Stimulated activated CD4-positive, alpha-beta T cell treated with anti-CD3 and anti-CD28 coated beads, Interleukin-4, amount 100 ng/mL, for 4 hours (primary cell): ENCODE measurements around the gene LOX.
A peak's percentile ranks its signal among the peaks of the same experiment; 100 is the strongest.
"Not testable (repeated sequence)": the region's sequence is repeated elsewhere in the genome, so short reads cannot be mapped to it uniquely, and the experiment has no call there.

Experiments used
- DNase-seq, 2 experiments: peaks; one replicate each; pipeline ENCODE4 v3.0.0-alpha.2; 2020

The LOX gene

GRCh38 chr5:122095158-122095557, 17.1 kb upstream of the LOX start:
- DNase-seq, result no peak

GRCh38 chr5:122094251-122094650, 16.2 kb upstream of the LOX start:
- not testable (repeated sequence) for DNase-seq

- no peak for DNase-seq
Observed at GRCh38 chr5:122093415-122094180, 15.5 kb upstream of the LOX start.

- no peak for DNase-seq
Observed at GRCh38 chr5:122091936-122092600, 14.0 kb upstream of the LOX start.

DNA sequence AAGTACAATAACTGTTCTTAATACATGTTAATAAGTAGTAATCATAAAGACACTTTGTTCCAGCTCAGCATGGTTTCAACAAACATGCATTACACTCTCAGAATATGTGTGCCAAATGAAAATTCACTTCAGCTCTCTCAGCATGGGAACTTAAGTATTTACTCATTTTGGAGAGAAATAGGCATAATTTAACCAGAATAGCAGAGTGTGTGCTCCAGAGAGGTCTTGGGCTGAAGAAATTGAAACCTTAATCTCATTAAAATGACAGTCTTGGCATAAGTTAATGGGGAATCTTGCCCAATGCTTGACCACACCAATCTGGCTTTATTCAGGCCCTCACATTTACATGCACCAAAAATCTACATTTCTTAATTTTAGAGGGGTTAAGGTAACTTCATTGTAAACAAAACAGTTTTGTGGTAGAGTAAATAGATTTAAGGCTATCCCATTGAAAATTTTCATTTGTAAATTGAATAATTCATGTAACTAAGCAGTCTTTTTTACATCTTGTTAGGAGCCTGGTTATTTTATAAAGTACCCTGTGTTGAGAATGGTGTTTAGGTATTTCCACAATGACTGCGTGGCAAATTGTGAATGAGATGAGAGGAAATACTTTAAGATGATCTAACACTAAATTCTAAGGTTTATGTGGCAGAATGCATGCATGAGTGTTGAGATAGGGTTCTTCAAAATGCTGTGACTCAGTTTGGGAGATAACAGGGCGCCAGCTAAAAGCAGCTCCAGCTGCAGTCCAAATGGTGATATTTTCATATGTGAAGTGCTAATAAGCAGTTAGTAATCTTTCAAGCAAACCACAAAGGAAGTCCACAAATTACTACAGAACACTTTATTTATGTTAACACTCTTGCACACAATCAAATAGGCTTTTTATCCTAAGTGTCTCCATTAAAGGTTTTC, 11.3 kb upstream of the LOX start:
- no peak for DNase-seq

- no peak for DNase-seq
Observed at GRCh38 chr5:122085041-122085440, 7.0 kb upstream of the LOX start.

- DNase-seq, result no peak
Observed at GRCh38 chr5:122083535-122083934, 5.5 kb upstream of the LOX start.

GRCh38 chr5:122081541-122081940, 3.5 kb upstream of the LOX start:
- no peak for DNase-seq

- DNase-seq, result no peak
Observed at GRCh38 chr5:122077366-122078115, 518 bp downstream of the LOX start.

DNA sequence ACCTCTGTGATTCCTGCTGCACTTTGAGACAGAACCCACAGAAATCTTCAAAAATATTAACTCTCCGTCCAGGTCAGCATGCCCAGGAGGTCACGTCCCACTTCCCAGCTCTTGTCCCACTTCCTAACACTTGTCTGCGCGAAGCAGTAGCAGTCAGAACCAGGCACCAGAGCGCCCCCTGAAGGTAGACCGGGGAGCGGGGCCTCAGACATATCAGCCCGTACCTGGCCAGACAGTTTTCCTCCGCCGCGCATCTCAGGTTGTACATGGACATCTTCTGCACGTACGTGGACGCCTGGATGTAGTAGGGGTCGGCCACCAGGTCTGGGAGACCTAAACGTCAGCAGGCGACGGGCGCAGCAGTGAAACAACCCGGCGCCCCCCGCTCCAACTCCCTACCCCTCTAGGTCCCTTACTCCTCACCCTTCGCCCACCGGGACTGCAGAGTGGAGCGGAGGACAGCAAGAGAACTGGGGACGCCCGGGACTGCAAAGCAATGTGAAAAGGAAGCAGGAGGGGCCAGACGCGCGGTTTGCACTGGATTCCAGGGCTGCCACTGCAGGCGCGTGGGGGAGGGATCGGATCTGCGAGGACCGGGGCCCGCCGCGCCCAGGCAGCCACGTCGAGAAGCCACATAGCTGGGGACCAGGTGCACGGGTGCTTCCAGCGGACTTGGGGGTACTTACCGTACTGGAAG, 1.2 kb downstream of the LOX start:
- DNase-seq, result peak in 1 of 2 experiments; percentile 20

DNA sequence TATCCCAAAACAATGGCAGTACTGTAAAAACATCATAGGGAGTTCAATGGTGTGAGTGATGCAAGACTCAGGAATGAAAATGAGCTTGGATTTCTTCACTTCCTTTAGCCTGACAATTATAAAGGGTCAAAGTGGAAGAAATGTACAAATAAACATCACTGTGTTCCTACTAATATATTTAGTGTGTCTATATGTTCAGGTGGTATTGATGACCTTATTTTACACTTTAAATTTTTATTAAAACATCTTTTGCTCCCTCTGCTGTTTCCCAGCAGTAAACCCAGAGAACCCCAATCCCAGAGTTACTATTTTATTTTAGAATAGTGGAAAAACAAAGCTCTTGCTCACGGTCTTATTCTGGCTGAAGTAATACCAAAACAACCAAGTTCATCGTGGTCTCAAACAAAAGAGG, 2.0 kb downstream of the LOX start:
- no peak for DNase-seq

- DNase-seq, result no peak
Observed at GRCh38 chr5:122073864-122074263, 4.2 kb downstream of the LOX start.

- DNase-seq, result no peak
Observed at GRCh38 chr5:122073018-122073417, 5.0 kb downstream of the LOX start.

DNA sequence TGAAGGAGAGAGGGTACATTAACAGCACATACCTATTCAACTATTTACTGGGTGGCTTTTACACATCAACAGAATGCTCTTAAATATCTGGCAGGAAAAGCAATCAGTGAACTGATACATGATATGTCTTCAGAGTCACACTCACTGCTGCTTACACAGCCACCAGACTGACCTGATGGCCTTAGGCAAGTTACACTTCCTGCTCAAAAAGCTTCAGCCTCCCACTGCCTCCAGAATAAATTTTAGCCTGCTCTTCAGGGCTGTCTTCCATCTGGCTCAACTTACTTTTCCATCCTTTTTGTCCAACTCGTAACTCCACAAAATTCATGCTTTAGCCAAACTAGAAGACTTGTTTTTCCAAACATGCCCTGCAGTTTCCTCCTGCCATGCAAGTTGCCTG, 10.7 kb downstream of the LOX start:
- no peak for DNase-seq

- DNase-seq, result no peak
Observed at GRCh38 chr5:122064992-122065391, 13.1 kb downstream of the LOX start.

- no peak for DNase-seq
Observed at GRCh38 chr5:122063836-122064235, 14.2 kb downstream of the LOX start.

DNA sequence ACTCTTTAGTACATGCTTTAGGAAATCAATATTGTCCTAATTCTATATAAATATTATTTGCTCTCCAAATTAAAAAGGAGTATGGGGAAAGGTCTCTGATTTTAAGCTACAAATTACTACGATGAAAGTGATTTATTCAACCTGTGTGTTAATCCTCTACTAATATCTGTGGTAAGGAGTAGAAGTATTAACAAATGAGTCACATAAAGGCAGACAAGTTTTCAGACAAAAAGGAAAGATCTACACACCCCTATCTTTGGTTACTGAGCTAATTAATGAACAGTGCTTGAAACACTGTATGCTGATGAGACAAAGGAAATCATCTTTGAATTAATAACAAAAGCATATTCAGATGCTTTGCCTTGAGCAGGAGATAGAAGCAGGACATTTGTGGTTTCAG, 15.9 kb downstream of the LOX start:
- DNase-seq, result no peak

GRCh38 chr5:122056913-122057312, 21.1 kb downstream of the LOX start:
- DNase-seq, result no peak

GRCh38 chr5:122054266-122054665, 23.8 kb downstream of the LOX start:
- DNase-seq, result no peak

DNA sequence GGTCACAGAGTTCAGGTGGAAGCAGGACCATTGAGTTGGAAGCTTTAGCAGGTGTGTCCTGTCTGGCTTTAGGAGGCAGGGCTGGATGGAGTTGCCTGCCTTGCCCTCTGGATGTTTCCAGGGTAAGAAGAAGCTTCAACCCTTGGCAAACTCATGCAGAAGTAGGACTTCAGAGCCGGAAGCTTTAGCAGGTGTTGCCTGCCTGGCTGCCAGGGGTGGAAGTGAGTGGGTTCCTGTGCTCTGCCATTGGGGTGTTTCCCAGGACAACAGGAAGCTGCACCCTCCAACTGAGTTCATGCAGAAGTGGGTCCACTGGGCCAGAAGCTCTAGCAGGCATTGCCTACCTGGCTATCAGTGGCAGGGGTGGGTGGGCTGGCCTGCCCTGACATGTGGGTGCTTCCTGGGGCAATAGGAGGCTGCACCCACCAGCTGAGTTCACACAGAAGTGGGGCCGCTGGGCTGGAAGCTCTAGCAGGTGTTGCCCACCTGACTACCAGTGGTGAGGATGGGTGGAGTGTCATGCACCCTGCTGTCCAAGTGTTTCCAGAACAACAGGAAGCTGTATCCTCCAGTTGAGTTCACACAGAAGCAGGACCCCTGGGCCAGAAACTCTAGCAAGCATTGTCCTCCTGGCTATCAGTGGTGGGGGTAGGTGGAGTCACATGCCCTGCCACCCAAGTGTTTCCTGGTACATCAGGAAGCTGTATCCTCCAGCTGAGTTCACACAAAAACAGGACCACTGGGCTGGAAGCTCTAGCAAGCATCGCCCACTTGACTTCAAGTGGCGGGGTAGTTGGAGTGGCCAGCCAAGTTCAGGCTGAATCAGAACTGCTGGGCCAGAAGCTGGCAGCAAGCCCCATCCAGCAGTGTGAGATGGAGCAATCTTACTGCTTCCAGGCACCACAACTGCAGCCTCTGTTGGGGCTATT, 24.6 kb downstream of the LOX start:
- no peak for DNase-seq

GRCh38 chr5:122051569-122051968, 26.5 kb downstream of the LOX start:
- DNase-seq, result no peak
